Measurements from ENCODE around the gene CHRNA4. TPM values are rescaled to one million over a fixed set of nuclear protein-coding genes. Genes with fewer than 3 reads are reported as not detected.
A peak's percentile ranks its signal among the peaks of the same experiment; 100 is the strongest.

Gene CHRNA4
- total and polyA plus RNA-seq, 2 of the 13 experiments (the other 11 are each of a cell fraction or from before 2014, with no cell fraction given), result not detected

- TF ChIP-seq, protein P1, sequence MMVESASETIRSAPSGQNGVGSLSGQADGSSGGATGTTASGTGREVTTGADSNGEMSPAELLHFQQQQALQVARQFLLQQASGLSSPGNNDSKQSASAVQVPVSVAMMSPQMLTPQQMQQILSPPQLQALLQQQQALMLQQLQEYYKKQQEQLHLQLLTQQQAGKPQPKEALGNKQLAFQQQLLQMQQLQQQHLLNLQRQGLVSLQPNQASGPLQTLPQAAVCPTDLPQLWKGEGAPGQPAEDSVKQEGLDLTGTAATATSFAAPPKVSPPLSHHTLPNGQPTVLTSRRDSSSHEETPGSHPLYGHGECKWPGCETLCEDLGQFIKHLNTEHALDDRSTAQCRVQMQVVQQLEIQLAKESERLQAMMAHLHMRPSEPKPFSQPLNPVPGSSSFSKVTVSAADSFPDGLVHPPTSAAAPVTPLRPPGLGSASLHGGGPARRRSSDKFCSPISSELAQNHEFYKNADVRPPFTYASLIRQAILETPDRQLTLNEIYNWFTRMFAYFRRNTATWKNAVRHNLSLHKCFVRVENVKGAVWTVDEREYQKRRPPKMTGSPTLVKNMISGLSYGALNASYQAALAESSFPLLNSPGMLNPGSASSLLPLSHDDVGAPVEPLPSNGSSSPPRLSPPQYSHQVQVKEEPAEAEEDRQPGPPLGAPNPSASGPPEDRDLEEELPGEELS (CRISPR knock-in tag; IDR thresholded peaks at IDR 0.05), result 0 out of 2 replicates have a peak, but pooled peaks have one; percentile 17
- TF ChIP-seq ISX (CRISPR knock-in tag; conservative IDR thresholded peaks at IDR 0.05) (no peak), ZFP36 (IDR thresholded peaks at IDR 0.05; ENCODE audit: borderline replicate concordance, low read depth, low read length, partially characterized antibody) (no peak), ZNF761 (CRISPR knock-in tag; conservative IDR thresholded peaks at IDR 0.05) (no peak), ZNF34 (CRISPR knock-in tag; IDR thresholded peaks at IDR 0.05; ENCODE audit: borderline replicate concordance) (0 out of 2 replicates have a peak, but pooled peaks have one; percentile 32), KDM2A (CRISPR knock-in tag; IDR thresholded peaks at IDR 0.05; ENCODE audit: borderline replicate concordance, low read depth) (no peak), HNF4A (CRISPR knock-in tag; IDR thresholded peaks at IDR 0.05) (peak; percentile 71), ADNP (CRISPR knock-in tag; IDR thresholded peaks at IDR 0.05) (no peak), ZNF232 (CRISPR knock-in tag; IDR thresholded peaks at IDR 0.05; ENCODE audit: borderline replicate concordance) (no peak), NKX3-1 (CRISPR knock-in tag; IDR thresholded peaks at IDR 0.05) (no peak), ZNF737 (CRISPR knock-in tag; IDR thresholded peaks at IDR 0.05; ENCODE audit: borderline replicate concordance) (no peak), SAFB2 (CRISPR knock-in tag; IDR thresholded peaks at IDR 0.05; ENCODE audit: borderline replicate concordance, low read depth) (no peak), HES4 (CRISPR knock-in tag; IDR thresholded peaks at IDR 0.05; ENCODE audit: borderline replicate concordance) (no peak), NR2F2 (IDR thresholded peaks at IDR 0.05; ENCODE audit: borderline replicate concordance, low read depth) (peak; percentile 86), HOMEZ (CRISPR knock-in tag; IDR thresholded peaks at IDR 0.05; ENCODE audit: low read depth) (no peak), RBAK (CRISPR knock-in tag; IDR thresholded peaks at IDR 0.05) (no peak), RXRA (CRISPR knock-in tag; IDR thresholded peaks at IDR 0.05) (0 out of 2 replicates have a peak, but pooled peaks have one; percentile 30)
- TF ChIP-seq, protein P2, sequence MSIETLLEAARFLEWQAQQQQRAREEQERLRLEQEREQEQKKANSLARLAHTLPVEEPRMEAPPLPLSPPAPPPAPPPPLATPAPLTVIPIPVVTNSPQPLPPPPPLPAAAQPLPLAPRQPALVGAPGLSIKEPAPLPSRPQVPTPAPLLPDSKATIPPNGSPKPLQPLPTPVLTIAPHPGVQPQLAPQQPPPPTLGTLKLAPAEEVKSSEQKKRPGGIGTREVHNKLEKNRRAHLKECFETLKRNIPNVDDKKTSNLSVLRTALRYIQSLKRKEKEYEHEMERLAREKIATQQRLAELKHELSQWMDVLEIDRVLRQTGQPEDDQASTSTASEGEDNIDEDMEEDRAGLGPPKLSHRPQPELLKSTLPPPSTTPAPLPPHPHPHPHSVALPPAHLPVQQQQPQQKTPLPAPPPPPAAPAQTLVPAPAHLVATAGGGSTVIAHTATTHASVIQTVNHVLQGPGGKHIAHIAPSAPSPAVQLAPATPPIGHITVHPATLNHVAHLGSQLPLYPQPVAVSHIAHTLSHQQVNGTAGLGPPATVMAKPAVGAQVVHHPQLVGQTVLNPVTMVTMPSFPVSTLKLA (IDR thresholded peaks at IDR 0.05), result no peak
- TF ChIP-seq, protein P3, sequence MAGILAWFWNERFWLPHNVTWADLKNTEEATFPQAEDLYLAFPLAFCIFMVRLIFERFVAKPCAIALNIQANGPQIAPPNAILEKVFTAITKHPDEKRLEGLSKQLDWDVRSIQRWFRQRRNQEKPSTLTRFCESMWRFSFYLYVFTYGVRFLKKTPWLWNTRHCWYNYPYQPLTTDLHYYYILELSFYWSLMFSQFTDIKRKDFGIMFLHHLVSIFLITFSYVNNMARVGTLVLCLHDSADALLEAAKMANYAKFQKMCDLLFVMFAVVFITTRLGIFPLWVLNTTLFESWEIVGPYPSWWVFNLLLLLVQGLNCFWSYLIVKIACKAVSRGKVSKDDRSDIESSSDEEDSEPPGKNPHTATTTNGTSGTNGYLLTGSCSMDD (CRISPR knock-in tag; IDR thresholded peaks at IDR 0.05), result no peak
These were observed 15.4 kb upstream of the CHRNA4 start (continued) for GRCh38 chr20:63376283-63377250.
